Endothelial cell of umbilical vein (primary cell): Measurements from ENCODE around the gene CHST15. TPM values are rescaled to one million over a fixed set of nuclear protein-coding genes. Genes with fewer than 3 reads are reported as not detected.

Source experiments
- BruUV-seq: library from RNA; stranded (reverse); fragments of 400-500 nt; replicated peaks from 2 replicates; lab custom pipeline; 2021; lab: Mats Ljungman, UMichigan
- CTCF ChIA-PET: fragments of 300-600, 350-600 bp; sonication (Branson Sonifier 250); formaldehyde crosslinking; loops from one replicate; lab custom pipeline; 2021; ENCODE audit warnings: antibody characterized with exemption, inconsistent platforms; lab: Charles Lee
- POLR2A ChIA-PET: fragments of 300-600, 350-600 bp; sonication (Branson Sonifier 250); formaldehyde crosslinking; loops from one replicate; lab custom pipeline; 2021; ENCODE audit warnings: antibody characterized with exemption, inconsistent platforms; lab: Charles Lee
- DNase-seq: peaks from one replicate; pipeline ENCODE4 v3.0.0-alpha.2; 2011; ENCODE audit warnings: low read depth, low spot score
- FAIRE-seq: peaks from 2 replicates; lab custom pipeline; 2011; peaks lifted over from hg19 to GRCh38; lab: Jason Lieb, UNC
- H2AFZ ChIP-seq: 2 replicates; pipeline ENCODE4 v1.6.0; 2012; ENCODE audit warnings: low read depth, low read length, control low read depth, inconsistent platforms
- H3K27ac ChIP-seq: 2 replicates; pipeline ENCODE4 v1.5.1; 2011; ENCODE audit warnings: low read depth, mild to moderate bottlenecking, control low read depth, low read length, moderate library complexity; ENCODE audit not compliant: insufficient read depth
- H3K27me3 ChIP-seq, 2 experiments: 2 replicates each; pipeline versions ENCODE4 v1.6.0 to v1.6.1; 2011; ENCODE audit warnings: low read length in 2 of 2, mixed read lengths in 1 of 2; ENCODE audit not compliant: control insufficient read depth in 2 of 2, insufficient read depth in 2 of 2
- H3K36me3 ChIP-seq, 2 experiments: 2 replicates in 1 of 2; 3 replicates in 1 of 2; pipeline ENCODE4 v1.5.1; 2011; ENCODE audit warnings: low read length in 2 of 2, mild to moderate bottlenecking in 1 of 2, moderate library complexity in 1 of 2; ENCODE audit not compliant: control insufficient read depth in 2 of 2, insufficient read depth in 2 of 2; ENCODE audit errors: extremely low read depth in 1 of 2
- H3K4me1 ChIP-seq: 3 replicates; pipeline ENCODE4 v1.5.1; 2011; ENCODE audit warnings: mild to moderate bottlenecking, low read length; ENCODE audit not compliant: control insufficient read depth, insufficient read depth; ENCODE audit errors: extremely low read depth
- H3K4me2 ChIP-seq: 2 replicates; pipeline ENCODE4 v1.6.1; 2011; ENCODE audit warnings: low read length, control low read depth, mixed read lengths; ENCODE audit not compliant: insufficient read depth
- H3K4me3 ChIP-seq, 3 experiments: fragments of 200-600 bp in 1 of 3; sonication (generic), shearing (Covaris generic) in 1 of 3; replicated peaks in 1 of 3; 2 replicates each; pipeline ENCODE4 v1.5.1; 2011 to 2016; ENCODE audit warnings: control low read depth in 3 of 3, low read length in 3 of 3, mild to moderate bottlenecking in 2 of 3, inconsistent platforms in 1 of 3, low read depth in 1 of 3, moderate library complexity in 1 of 3; ENCODE audit not compliant: insufficient read depth in 1 of 3
- H3K79me2 ChIP-seq: 2 replicates; pipeline ENCODE4 v1.6.0; 2012; ENCODE audit warnings: low read length, inconsistent platforms; ENCODE audit not compliant: control insufficient read depth, insufficient read depth
- H3K9ac ChIP-seq: replicated peaks from 2 replicates; pipeline ENCODE3; 2011; ENCODE audit warnings: low read length, control low read depth; ENCODE audit not compliant: insufficient read depth; ENCODE audit errors: extremely low read depth
- H3K9me1 ChIP-seq: replicated peaks from 3 replicates; pipeline ENCODE4 v1.6.0; 2011; ENCODE audit warnings: mild to moderate bottlenecking, low read length; ENCODE audit not compliant: control insufficient read depth, insufficient read depth; ENCODE audit errors: extremely low read depth
- H3K9me3 ChIP-seq: replicated peaks from 2 replicates; pipeline ENCODE4 v1.5.1; 2012; ENCODE audit warnings: low read length, inconsistent platforms; ENCODE audit not compliant: control insufficient read depth, insufficient read depth
- H4K20me1 ChIP-seq: replicated peaks from 2 replicates; pipeline ENCODE3; 2011; ENCODE audit warnings: mild to moderate bottlenecking, low read length; ENCODE audit not compliant: control insufficient read depth, insufficient read depth; ENCODE audit errors: extremely low read depth
- EZH2 ChIP-seq: IDR thresholded peaks from 2 replicates; pipeline ENCODE4 v1.6.1; 2012; ENCODE audit warnings: borderline replicate concordance, low read depth, mild to moderate bottlenecking, moderate library complexity, low read length, inconsistent platforms; ENCODE audit not compliant: severe bottlenecking
- FOS ChIP-seq: IDR thresholded peaks from 2 replicates; pipeline ENCODE4 v1.6.1; 2011; ENCODE audit warnings: mild to moderate bottlenecking, low read length, moderate library complexity, borderline replicate concordance; ENCODE audit not compliant: insufficient read depth
- GATA2 ChIP-seq: IDR thresholded peaks from 2 replicates; pipeline ENCODE4 v1.7.0; 2011; ENCODE audit warnings: low read depth, mild to moderate bottlenecking, moderate library complexity, mixed read lengths, low read length; ENCODE audit not compliant: insufficient read length, insufficient read depth
- JUN ChIP-seq: IDR thresholded peaks from 2 replicates; pipeline ENCODE4 v1.6.1; 2011; ENCODE audit warnings: borderline replicate concordance, low read depth; ENCODE audit not compliant: insufficient read length, insufficient read depth
- MYC ChIP-seq: IDR thresholded peaks from one replicate; pipeline ENCODE4 v1.6.1; 2011; ENCODE audit warnings: mild to moderate bottlenecking, low read depth, low read length
- POLR2A ChIP-seq: IDR thresholded peaks from 2 replicates; pipeline ENCODE4 v1.6.1; 2012; ENCODE audit warnings: low read depth, mild to moderate bottlenecking, control low read depth, low read length
- POLR2AphosphoS5 ChIP-seq: IDR thresholded peaks from 2 replicates; pipeline ENCODE4 v1.6.1; 2012; ENCODE audit warnings: low read depth, mild to moderate bottlenecking, control low read depth, low read length, moderate library complexity; ENCODE audit not compliant: insufficient read depth
- dilution Hi-C: fragments of 300-500 bp; cut with MboI; formaldehyde crosslinking; loops from one replicate; pipeline ENCODE4 v1.15.0; 2019; ENCODE audit warnings: low sequenced_read_pairs; ENCODE audit not compliant: extremely low pct_ligation_motif_present
- intact Hi-C: fragments of 100-400 bp; cut with micrococcal nuclease; formaldehyde crosslinking; loops from one replicate; pipeline ENCODE4 v1.10.0; 2022
- polyA plus RNA-seq, 4 experiments: library from polyadenylated mRNA; depleted of rRNA in 3 of 4; stranded (reverse) in 3 of 4; unstranded in 1 of 4; fragments of >200 nt; gene quantifications; 2 replicates each; pipeline versions ENCODE4 v1.2.1 to v1.2.3, GENCODE V29; 2011 to 2012; ENCODE audit warnings: missing spikeins in 1 of 4
- total RNA-seq: library from RNA; stranded (reverse); gene quantifications from 2 replicates; pipeline ENCODE4 v1.2.3, GENCODE V29; 2021
- TF ChIP-seq, protein P1 (sequence below), 2 donors: IDR thresholded peaks; 1 replicate in 1 of 2; 2 replicates in 1 of 2; pipeline ENCODE4 v1.5.1; 2011; ENCODE audit warnings: low read length in 2 of 2, mild to moderate bottlenecking in 2 of 2, moderate library complexity in 2 of 2, control low read depth in 1 of 2, inconsistent platforms in 1 of 2, low read depth in 1 of 2; ENCODE audit not compliant: insufficient read depth in 1 of 2; ENCODE audit errors: extremely low read depth in 1 of 2
- TF ChIP-seq, protein P2 (sequence below): IDR thresholded peaks from 2 replicates; pipeline ENCODE4 v1.6.1; 2011; ENCODE audit not compliant: insufficient read depth, insufficient read length

The CHST15 gene
- total and polyA plus RNA-seq, 2 donors (not counting 3 experiments of a cell fraction or from before 2014, with no cell fraction given): 23.1 to 29.2 TPM

GRCh38 chr10:124124769-124125161 lies 31.4 kb upstream of the CHST15 start:
- BruUV-seq: no TSS peak
- no peaks in the 10 kb centered on the region for H3K9me3 ChIP-seq
- no peak overlapping the region for H2AFZ ChIP-seq
- H3K36me3 ChIP-seq: no peaks in the 10 kb centered on the region
- FAIRE-seq (no peak), DNase-seq (no peak)
- no peak for TF ChIP-seq JUN
- no peak for TF ChIP-seq GATA2
- no peak for TF ChIP-seq POLR2A
- TF ChIP-seq EZH2: no peak
- no peak for TF ChIP-seq MYC
- TF ChIP-seq, protein P1, sequence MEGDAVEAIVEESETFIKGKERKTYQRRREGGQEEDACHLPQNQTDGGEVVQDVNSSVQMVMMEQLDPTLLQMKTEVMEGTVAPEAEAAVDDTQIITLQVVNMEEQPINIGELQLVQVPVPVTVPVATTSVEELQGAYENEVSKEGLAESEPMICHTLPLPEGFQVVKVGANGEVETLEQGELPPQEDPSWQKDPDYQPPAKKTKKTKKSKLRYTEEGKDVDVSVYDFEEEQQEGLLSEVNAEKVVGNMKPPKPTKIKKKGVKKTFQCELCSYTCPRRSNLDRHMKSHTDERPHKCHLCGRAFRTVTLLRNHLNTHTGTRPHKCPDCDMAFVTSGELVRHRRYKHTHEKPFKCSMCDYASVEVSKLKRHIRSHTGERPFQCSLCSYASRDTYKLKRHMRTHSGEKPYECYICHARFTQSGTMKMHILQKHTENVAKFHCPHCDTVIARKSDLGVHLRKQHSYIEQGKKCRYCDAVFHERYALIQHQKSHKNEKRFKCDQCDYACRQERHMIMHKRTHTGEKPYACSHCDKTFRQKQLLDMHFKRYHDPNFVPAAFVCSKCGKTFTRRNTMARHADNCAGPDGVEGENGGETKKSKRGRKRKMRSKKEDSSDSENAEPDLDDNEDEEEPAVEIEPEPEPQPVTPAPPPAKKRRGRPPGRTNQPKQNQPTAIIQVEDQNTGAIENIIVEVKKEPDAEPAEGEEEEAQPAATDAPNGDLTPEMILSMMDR (IDR thresholded peaks at IDR 0.05; ENCODE audit: extremely low read depth in 1 of 2, insufficient read depth in 1 of 2, low read depth in 1 of 2, low read length in 2 of 2): no peak
- no peak for TF ChIP-seq FOS
- TF ChIP-seq, protein P2, sequence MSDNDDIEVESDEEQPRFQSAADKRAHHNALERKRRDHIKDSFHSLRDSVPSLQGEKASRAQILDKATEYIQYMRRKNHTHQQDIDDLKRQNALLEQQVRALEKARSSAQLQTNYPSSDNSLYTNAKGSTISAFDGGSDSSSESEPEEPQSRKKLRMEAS: no peak
- TF ChIP-seq POLR2AphosphoS5: no peak
- no peak overlapping the region for H3K4me3 ChIP-seq
- no peak overlapping the region for H3K4me2 ChIP-seq
- no peaks in the 10 kb centered on the region for H3K27me3 ChIP-seq
- H3K27ac ChIP-seq: no peak overlapping the region
- dilution Hi-C loops (no loop called here), intact Hi-C loops (loop anchor here (10.0 kb wide), 1 partner anchor 320 kb away; no protein-coding TSS in a partner anchor)
- H3K9me1 ChIP-seq: no peaks in the 10 kb centered on the region
- ChIA-PET POLR2A (no interaction called here), CTCF (interaction anchor here (1.5 kb wide), 1 partner anchor 264 kb away, joined by 4 read pairs; no protein-coding TSS in a partner anchor)
- no peaks in the 10 kb centered on the region for H3K79me2 ChIP-seq
- H3K4me1 ChIP-seq: peaks cover 11% of the 10 kb centered on the region
- no peak overlapping the region for H3K9ac ChIP-seq
- no peaks in the 10 kb centered on the region for H4K20me1 ChIP-seq
